NT2/D1 (cell line): ENCODE results near the gene QPRT.

ENCODE experiments used
- SUZ12 ChIP-seq: IDR thresholded peaks from 2 replicates; pipeline ENCODE4 v1.6.1; 2011; ENCODE audit not compliant: insufficient read length, insufficient read depth; ENCODE audit errors: extremely low read depth
- YY1 ChIP-seq: IDR thresholded peaks from 2 replicates; pipeline ENCODE4 v1.6.1; 2011; ENCODE audit not compliant: insufficient read length, insufficient read depth
- ZNF274 ChIP-seq: IDR thresholded peaks from 2 replicates; pipeline ENCODE4 v1.6.1; 2011; ENCODE audit warnings: mild to moderate bottlenecking, low read depth, low read length

DNA sequence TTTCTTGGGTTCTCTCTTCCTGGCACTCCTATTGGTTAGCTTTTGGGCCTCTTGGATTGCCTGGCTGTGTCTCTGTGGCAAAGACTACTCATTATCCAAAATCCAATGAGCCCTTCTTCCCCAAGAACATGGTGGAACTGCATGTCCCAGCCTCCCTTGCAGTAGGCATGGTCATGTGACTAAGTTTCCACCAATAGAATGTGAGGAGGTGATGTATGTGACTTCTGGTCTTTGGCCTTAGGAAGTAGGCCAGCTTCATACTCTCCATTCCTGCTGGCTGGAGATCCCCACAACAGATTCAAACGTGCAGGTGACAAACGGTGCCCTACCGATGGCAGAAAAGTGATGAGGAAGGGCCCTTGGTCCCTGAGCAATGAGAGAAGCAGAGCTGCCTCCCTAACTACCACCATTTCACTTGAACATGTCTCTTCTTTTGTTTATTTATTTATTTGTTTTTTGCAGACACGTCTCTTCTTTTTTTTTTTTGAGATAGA, 33.2 kb upstream of the QPRT start:
- TF ChIP-seq ZNF274 (no peak), YY1 (no peak), SUZ12 (no peak)
